Hepatocyte (in vitro differentiated cells): Measurements from ENCODE around the gene C10orf120. TPM values are rescaled to one million over a fixed set of nuclear protein-coding genes. Genes with fewer than 3 reads are reported as not detected.

Experiments
- DNase-seq: peaks from one replicate; pipeline ENCODE4 v3.0.0-alpha.2; 2016; ENCODE audit warnings: low spot score
- H2AFZ ChIP-seq: fragments of 200-600 bp; sonication (generic); 2 replicates; pipeline ENCODE4 v1.6.0; 2016; ENCODE audit warnings: antibody characterized with exemption, mild to moderate bottlenecking
- H3K27ac ChIP-seq: fragments of 200-600 bp; sonication (generic); 2 replicates; pipeline ENCODE4 v1.5.1; 2016; ENCODE audit warnings: mild to moderate bottlenecking
- H3K27me3 ChIP-seq: fragments of 200-600 bp; sonication (generic); 2 replicates; pipeline ENCODE4 v1.6.1; 2016
- H3K36me3 ChIP-seq: fragments of 200-600 bp; sonication (generic); replicated peaks from 2 replicates; pipeline ENCODE4 v1.5.1; 2016; ENCODE audit warnings: low read depth; ENCODE audit not compliant: insufficient read depth
- H3K4me1 ChIP-seq: fragments of 200-600 bp; sonication (generic); 2 replicates; pipeline ENCODE4 v1.5.1; 2016; ENCODE audit warnings: mild to moderate bottlenecking, moderate library complexity; ENCODE audit not compliant: insufficient read depth
- H3K4me2 ChIP-seq: fragments of 200-600 bp; sonication (generic); 2 replicates; pipeline ENCODE4 v1.6.0; 2016
- H3K4me3 ChIP-seq: fragments of 200-600 bp; sonication (generic); 2 replicates; pipeline ENCODE4 v1.5.1; 2016; ENCODE audit warnings: mild to moderate bottlenecking
- H3K79me2 ChIP-seq: fragments of 200-600 bp; sonication (generic); 2 replicates; pipeline ENCODE4 v1.6.0; 2017; ENCODE audit warnings: mild to moderate bottlenecking
- H3K9me2 ChIP-seq: fragments of 200-600 bp; sonication (generic); replicated peaks from 2 replicates; pipeline ENCODE4 v1.6.0; 2017; ENCODE audit warnings: mild to moderate bottlenecking; ENCODE audit not compliant: insufficient read depth
- H3K9me3 ChIP-seq: fragments of 200-600 bp; sonication (generic); 2 replicates; pipeline ENCODE4 v1.5.1; 2016; ENCODE audit warnings: low read depth, mild to moderate bottlenecking
- H4K20me1 ChIP-seq: fragments of 200-600 bp; sonication (generic); 2 replicates; pipeline ENCODE4 v1.6.0; 2016; ENCODE audit warnings: mild to moderate bottlenecking; ENCODE audit not compliant: insufficient read depth, poor library complexity, severe bottlenecking
- CTCF ChIP-seq: fragments of 200-600 bp; sonication (generic); IDR thresholded peaks from 2 replicates; pipeline ENCODE4 v1.5.1; 2016; ENCODE audit warnings: antibody characterized with exemption, mild to moderate bottlenecking; ENCODE audit not compliant: poor library complexity
- EZH2 ChIP-seq: fragments of 200-600 bp; sonication (generic); IDR thresholded peaks from 2 replicates; pipeline ENCODE4 v1.6.1; 2016; ENCODE audit warnings: antibody characterized with exemption, mild to moderate bottlenecking, borderline replicate concordance
- EZH2phosphoT487 ChIP-seq: fragments of 200-600 bp; sonication (generic); IDR thresholded peaks from one replicate; pipeline ENCODE4 v1.6.1; 2018; ENCODE audit warnings: antibody characterized with exemption, mild to moderate bottlenecking, low read depth, moderate library complexity; ENCODE audit not compliant: unreplicated experiment, severe bottlenecking
- WGBS: methylation state at CpG from one replicate; pipeline ENCODE4 v1.1.6; 2016; ENCODE audit warnings: low lambda C conversion rate; ENCODE audit errors: missing lambda C conversion rate; 5-methylcytosine and 5-hydroxymethylcytosine counted together
- polyA plus RNA-seq: library from polyadenylated mRNA; unstranded; fragments of >200 nt; fragmentation: Nextera tagmentation; extraction: Ambion mirVana; gene quantifications from 2 replicates; pipeline ENCODE4 v1.2.1, GENCODE V29; 2016
- total RNA-seq: library from RNA; depleted of rRNA; stranded (reverse); fragments of >200 nt; gene quantifications from 2 replicates; pipeline ENCODE4 v1.2.3, GENCODE V29; 2014

C10orf120 gene
- total RNA-seq: not detected in 2 replicates
- not detected in 2 replicates for polyA plus RNA-seq

- Histone ChIP-seq H3K27ac (no peak within 1 kb of the TSS), H3K4me1 (no peaks in the 10 kb centered on the region), H3K79me2 (no peaks in the 10 kb centered on the region), H2AFZ (no peak within 1 kb of the TSS), H3K36me3 (no peaks in the 10 kb centered on the region), H3K27me3 (peaks cover 3% of the 10 kb centered on the region), H3K9me2 (no peaks in the 10 kb centered on the region), H3K4me3 (no peak within 1 kb of the TSS), H3K9me3 (no peaks in the 10 kb centered on the region), H4K20me1 (no peaks in the 10 kb centered on the region), H3K4me2 (no peak within 1 kb of the TSS)
- DNase-seq: no peak
- no peak for TF ChIP-seq CTCF
- no peak for TF ChIP-seq EZH2phosphoT487
- TF ChIP-seq EZH2: no peak
- WGBS: 79% methylated on average over 5 of the region's 5 CpGs
These were observed at the start of gene C10orf120 for GRCh38 chr10:122699796-122700455. Gene C10orf120, minus strand, starts transcription at chr10:122699846. Its CDS starts 56 bp downstream, at chr10:122699790.

GRCh38 chr10:122748496-122748895, 48.9 kb upstream of the C10orf120 start:
- H2AFZ ChIP-seq: no peak overlapping the region
- no peak overlapping the region for H3K4me3 ChIP-seq
- 71% methylated on average over 2 of the region's 2 CpGs for WGBS
- H4K20me1 ChIP-seq: no peaks in the 10 kb centered on the region
- no peak overlapping the region for H3K4me2 ChIP-seq
- no peaks in the 10 kb centered on the region for H3K79me2 ChIP-seq
- no peaks in the 10 kb centered on the region for H3K4me1 ChIP-seq
- H3K27ac ChIP-seq: no peak overlapping the region
- no peaks in the 10 kb centered on the region for H3K9me2 ChIP-seq
- no peak for DNase-seq
- H3K36me3 ChIP-seq: no peaks in the 10 kb centered on the region
- H3K27me3 ChIP-seq: peaks cover 4% of the 10 kb centered on the region
- TF ChIP-seq CTCF (no peak), EZH2 (no peak)
- H3K9me3 ChIP-seq: no peaks in the 10 kb centered on the region

GRCh38 chr10:122746408-122746807, 46.8 kb upstream of the C10orf120 start:
- Histone ChIP-seq H3K9me2 (no peaks in the 10 kb centered on the region), H3K36me3 (no peaks in the 10 kb centered on the region), H3K79me2 (no peaks in the 10 kb centered on the region), H3K27me3 (peaks cover 4% of the 10 kb centered on the region), H4K20me1 (no peaks in the 10 kb centered on the region), H3K4me2 (no peak overlapping the region), H3K9me3 (no peaks in the 10 kb centered on the region), H2AFZ (no peak overlapping the region), H3K4me1 (no peaks in the 10 kb centered on the region), H3K4me3 (no peak overlapping the region), H3K27ac (no peak overlapping the region)
- WGBS: 65% methylated on average over 6 of the region's 6 CpGs
- no peak for TF ChIP-seq CTCF
- no peak for TF ChIP-seq EZH2
- no peak for TF ChIP-seq EZH2phosphoT487
- DNase-seq: no peak
